ENCODE data around the gene PPM1B.

PPM1B gene

DNA sequence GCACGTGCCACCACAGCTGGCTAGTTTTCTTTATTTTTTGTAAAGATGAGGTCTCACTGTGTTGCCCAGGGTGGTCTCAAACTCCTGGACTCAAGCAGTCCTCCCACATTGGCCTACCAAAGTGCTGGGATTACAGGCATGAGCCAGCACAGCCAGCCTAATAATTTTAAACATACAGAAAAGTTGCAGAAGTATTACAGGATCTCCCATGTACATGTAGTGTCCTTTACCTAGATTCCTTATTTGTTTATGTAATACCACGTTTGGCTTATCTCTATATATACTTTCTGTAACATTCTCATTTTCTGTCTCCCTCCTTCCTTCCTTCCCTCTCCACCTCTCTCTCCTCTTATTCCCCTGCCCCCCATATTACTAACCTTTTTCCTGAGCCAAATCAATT is 41.7 kb downstream of the PPM1B start:
- no peaks in the 10 kb centered on the region for H3K9me2 ChIP-seq (replicated peaks; ENCODE audit: control insufficient read depth, low read length)
- H3K79me2 ChIP-seq (ENCODE audit: control insufficient read depth, low read length) = peaks cover 34% of the 10 kb centered on the region
- no peaks in the 10 kb centered on the region for H3F3A ChIP-seq (ENCODE audit: control insufficient read depth, insufficient read depth)
- no peaks in the 10 kb centered on the region for H3K27me3 ChIP-seq (ENCODE audit: control insufficient read depth, low read length)
- no peaks in the 10 kb centered on the region for H4K20me1 ChIP-seq (ENCODE audit: control insufficient read depth, insufficient read depth, low read depth, low read length)
- no peaks in the 10 kb centered on the region for H3K9me3 ChIP-seq (ENCODE audit: control insufficient read depth, insufficient read depth, low read length)
- H3K27ac ChIP-seq (ENCODE audit: low read depth, low read length) = no peak overlapping the region
- no peak overlapping the region for H3K4me2 ChIP-seq (ENCODE audit: low read length)
- TF ChIP-seq EZH2phosphoT487 (IDR thresholded peaks at IDR 0.05; ENCODE audit: borderline replicate concordance, low read length) (no peak), CTCF (IDR thresholded peaks at IDR 0.05; ENCODE audit: low read depth, low read length, poor library complexity, severe bottlenecking) (no peak)
- no peak overlapping the region for H3K4me3 ChIP-seq (ENCODE audit: low read length)
- peaks cover 14% of the 10 kb centered on the region; the same call in 1 of the 2 replicates for H3K36me3 ChIP-seq (ENCODE audit: control insufficient read depth, low read length)
- H3K4me1 ChIP-seq (ENCODE audit: control insufficient read depth, low read length) = no peaks in the 10 kb centered on the region

DNA sequence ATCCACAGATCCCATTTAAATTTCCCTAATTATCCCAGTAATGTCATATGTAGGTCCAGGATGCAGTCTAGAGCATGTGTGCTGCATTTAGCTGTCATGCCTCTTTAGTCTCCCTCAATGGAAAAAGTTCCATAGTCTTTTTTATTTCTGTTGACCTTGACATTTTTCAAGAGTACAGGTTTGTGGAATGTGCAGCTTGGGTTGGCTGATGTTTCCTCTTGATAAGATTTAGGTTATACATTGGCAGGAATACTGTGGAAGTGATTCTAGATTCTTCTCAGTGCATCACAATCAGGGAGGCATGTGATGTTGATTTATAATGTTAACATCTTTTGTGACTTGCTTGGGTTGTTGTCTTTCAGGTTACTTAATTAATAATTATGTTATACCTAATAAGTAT is 42.5 kb downstream of the PPM1B start:
- Histone ChIP-seq H3K9me2 (replicated peaks; ENCODE audit: control insufficient read depth, low read length) (no peaks in the 10 kb centered on the region), H3K4me2 (ENCODE audit: low read length) (no peak overlapping the region), H4K20me1 (ENCODE audit: control insufficient read depth, insufficient read depth, low read depth, low read length) (no peaks in the 10 kb centered on the region), H3K79me2 (ENCODE audit: control insufficient read depth, low read length) (peaks cover 27% of the 10 kb centered on the region), H3K4me3 (ENCODE audit: low read length) (no peak overlapping the region), H3F3A (ENCODE audit: control insufficient read depth, insufficient read depth) (no peaks in the 10 kb centered on the region), H3K27ac (ENCODE audit: low read depth, low read length) (no peak overlapping the region), H3K36me3 (ENCODE audit: control insufficient read depth, low read length) (peaks cover 14% of the 10 kb centered on the region; the same call in 1 of the 2 replicates), H3K4me1 (ENCODE audit: control insufficient read depth, low read length) (no peaks in the 10 kb centered on the region), H3K27me3 (ENCODE audit: control insufficient read depth, low read length) (no peaks in the 10 kb centered on the region), H3K9me3 (ENCODE audit: control insufficient read depth, insufficient read depth, low read length) (no peaks in the 10 kb centered on the region)
- no peak for TF ChIP-seq CTCF (IDR thresholded peaks at IDR 0.05; ENCODE audit: low read depth, low read length, poor library complexity, severe bottlenecking)
- no peak for TF ChIP-seq EZH2phosphoT487 (IDR thresholded peaks at IDR 0.05; ENCODE audit: borderline replicate concordance, low read length)

GRCh38 chr2:44212302-44212701 is 43.6 kb downstream of the PPM1B start:
- H3K4me1 ChIP-seq (ENCODE audit: control insufficient read depth, low read length) = no peaks in the 10 kb centered on the region

More at GRCh38 chr2:44212302-44212701, 43.6 kb downstream of the PPM1B start:
- Histone ChIP-seq H3K27me3 (ENCODE audit: control insufficient read depth, low read length) (no peaks in the 10 kb centered on the region), H3F3A (ENCODE audit: control insufficient read depth, insufficient read depth) (no peaks in the 10 kb centered on the region), H3K36me3 (ENCODE audit: control insufficient read depth, low read length) (peaks cover 14% of the 10 kb centered on the region; the same call in 1 of the 2 replicates), H4K20me1 (ENCODE audit: control insufficient read depth, insufficient read depth, low read depth, low read length) (no peaks in the 10 kb centered on the region), H3K9me3 (ENCODE audit: control insufficient read depth, insufficient read depth, low read length) (no peaks in the 10 kb centered on the region), H3K4me3 (ENCODE audit: low read length) (no peak overlapping the region), H3K79me2 (ENCODE audit: control insufficient read depth, low read length) (peaks cover 17% of the 10 kb centered on the region), H3K4me2 (ENCODE audit: low read length) (no peak overlapping the region), H3K9me2 (replicated peaks; ENCODE audit: control insufficient read depth, low read length) (no peaks in the 10 kb centered on the region), H3K27ac (ENCODE audit: low read depth, low read length) (no peak overlapping the region)
- TF ChIP-seq CTCF (IDR thresholded peaks at IDR 0.05; ENCODE audit: low read depth, low read length, poor library complexity, severe bottlenecking) (no peak), EZH2phosphoT487 (IDR thresholded peaks at IDR 0.05; ENCODE audit: borderline replicate concordance, low read length) (no peak)
